NCI-H2227 treated with DMSO at 0.1 percent for 48 hours (cell line): Measurements from ENCODE around the gene HIRIP3.

Source experiments
- DNase-seq: peaks from one replicate; lab custom pipeline; 2025; lab: John Stamatoyannopoulos, UW

HIRIP3 gene

GRCh38 chr16:29983420-29984136 is 11.8 kb downstream of the HIRIP3 start:
- DNase-seq = no peak

- no peak for DNase-seq
These were observed 12.6 kb downstream of the HIRIP3 start for GRCh38 chr16:29982560-29983419.

GRCh38 chr16:29978564-29979270 is 16.7 kb downstream of the HIRIP3 start:
- DNase-seq = no peak

GRCh38 chr16:29978081-29978480 is 17.3 kb downstream of the HIRIP3 start:
- no peak for DNase-seq

GRCh38 chr16:29977063-29977825 is 18.2 kb downstream of the HIRIP3 start:
- no peak for DNase-seq

GRCh38 chr16:29975811-29976511 is 19.5 kb downstream of the HIRIP3 start:
- no peak for DNase-seq

- no peak for DNase-seq
These were observed 20.3 kb downstream of the HIRIP3 start for GRCh38 chr16:29975134-29975538.

GRCh38 chr16:29974291-29975133 is 20.9 kb downstream of the HIRIP3 start:
- DNase-seq = no peak

- DNase-seq = peak; percentile 99
These were observed 21.8 kb downstream of the HIRIP3 start, which contains the start of gene TAOK2 for GRCh38 chr16:29973384-29974246. TSS of gene TAOK2 (plus strand) at chr16:29973868. CDS start at chr16:29977773, 3,905 bp downstream.

GRCh38 chr16:29972992-29973383 is 22.4 kb downstream of the HIRIP3 start:
- no peak for DNase-seq

- no peak for DNase-seq
These were observed 22.9 kb downstream of the HIRIP3 start for GRCh38 chr16:29972500-29972899.

GRCh38 chr16:29971304-29971703 is 24.1 kb downstream of the HIRIP3 start:
- no peak for DNase-seq

- no peak for DNase-seq
These were observed 27.2 kb downstream of the HIRIP3 start for GRCh38 chr16:29968205-29968604.

GRCh38 chr16:29963021-29963743 is 32.2 kb downstream of the HIRIP3 start:
- no peak for DNase-seq

- DNase-seq = no peak
These were observed 32.9 kb downstream of the HIRIP3 start for GRCh38 chr16:29962344-29962994.

- DNase-seq = peak; percentile 85
These were observed 33.7 kb downstream of the HIRIP3 start, which contains the start of gene TMEM219 for GRCh38 chr16:29961479-29962343. TSS of gene TMEM219 (plus strand) at chr16:29962079. CDS start at chr16:29963144, 1,065 bp downstream.

- no peak for DNase-seq
These were observed 34.3 kb downstream of the HIRIP3 start for GRCh38 chr16:29961127-29961478.
